ENCODE measurements around the gene SLC6A7.
"Not testable (repeated sequence)": the region's sequence is repeated elsewhere in the genome, so short reads cannot be mapped to it uniquely, and the experiment has no call there.

SLC6A7 gene

GRCh38 chr5:150215979-150216944 lies 26.4 kb downstream of the SLC6A7 start:
- in situ Hi-C loops (cut with MboI; ENCODE audit: low sequenced_read_pairs), result no loop called here

- in situ Hi-C loops (cut with MboI; ENCODE audit: low sequenced_read_pairs), result no loop called here
These were observed 27.2 kb downstream of the SLC6A7 start for GRCh38 chr5:150217038-150217437.

- in situ Hi-C loops (cut with MboI; ENCODE audit: low sequenced_read_pairs), result no loop called here
These were observed 28.2 kb downstream of the SLC6A7 start for GRCh38 chr5:150217873-150218692.

GRCh38 chr5:150218693-150219035 lies 28.8 kb downstream of the SLC6A7 start:
- in situ Hi-C loops (cut with MboI; ENCODE audit: low sequenced_read_pairs), result no loop called here

- in situ Hi-C loops (cut with MboI; ENCODE audit: low sequenced_read_pairs), result no loop called here
These were observed 29.3 kb downstream of the SLC6A7 start for GRCh38 chr5:150219142-150219541.

- in situ Hi-C loops (cut with MboI; ENCODE audit: low sequenced_read_pairs), result no loop called here
These were observed 30.0 kb downstream of the SLC6A7 start for GRCh38 chr5:150219861-150220260.

- in situ Hi-C loops (cut with MboI; ENCODE audit: low sequenced_read_pairs), result no loop called here
These were observed 31.6 kb downstream of the SLC6A7 start for GRCh38 chr5:150221471-150221870.

GRCh38 chr5:150222906-150223305 lies 33.0 kb downstream of the SLC6A7 start:
- in situ Hi-C loops (cut with MboI; ENCODE audit: low sequenced_read_pairs), result no loop called here

GRCh38 chr5:150223474-150223873 lies 33.6 kb downstream of the SLC6A7 start:
- in situ Hi-C loops (cut with MboI; ENCODE audit: low sequenced_read_pairs), result no loop called here

GRCh38 chr5:150224483-150225027 lies 34.7 kb downstream of the SLC6A7 start:
- in situ Hi-C loops (cut with MboI; ENCODE audit: low sequenced_read_pairs), result no loop called here

GRCh38 chr5:150227036-150227435 lies 37.2 kb downstream of the SLC6A7 start:
- in situ Hi-C loops (cut with MboI; ENCODE audit: low sequenced_read_pairs), result no loop called here

GRCh38 chr5:150227606-150228273 lies 37.9 kb downstream of the SLC6A7 start:
- in situ Hi-C loops (cut with MboI; ENCODE audit: low sequenced_read_pairs), result no loop called here

- in situ Hi-C loops (cut with MboI; ENCODE audit: low sequenced_read_pairs), result no loop called here
These were observed 39.7 kb downstream of the SLC6A7 start for GRCh38 chr5:150229571-150229970.

- in situ Hi-C loops (cut with MboI; ENCODE audit: low sequenced_read_pairs), result no loop called here
These were observed 41.0 kb downstream of the SLC6A7 start for GRCh38 chr5:150230842-150231241.

- in situ Hi-C loops (cut with MboI; ENCODE audit: low sequenced_read_pairs), result not testable (repeated sequence)
These were observed 43.8 kb downstream of the SLC6A7 start for GRCh38 chr5:150233706-150234105.

GRCh38 chr5:150234576-150235499 lies 45.0 kb downstream of the SLC6A7 start:
- in situ Hi-C loops (cut with MboI; ENCODE audit: low sequenced_read_pairs), result no loop called here

GRCh38 chr5:150235500-150235854 lies 45.6 kb downstream of the SLC6A7 start:
- in situ Hi-C loops (cut with MboI; ENCODE audit: low sequenced_read_pairs), result no loop called here

- in situ Hi-C loops (cut with MboI; ENCODE audit: low sequenced_read_pairs), result no loop called here
These were observed 46.5 kb downstream of the SLC6A7 start for GRCh38 chr5:150236313-150236712.

- in situ Hi-C loops (cut with MboI; ENCODE audit: low sequenced_read_pairs), result no loop called here
These were observed 47.3 kb downstream of the SLC6A7 start for GRCh38 chr5:150236981-150237754.
